Measurements from ENCODE around the gene WDFY2.
"Not testable (repeated sequence)": the region's sequence is repeated elsewhere in the genome, so short reads cannot be mapped to it uniquely, and the experiment has no call there.

Gene WDFY2

GRCh38 chr13:51639171-51639570 is 54.9 kb downstream of the WDFY2 start:
- H3K4me3 ChIP-seq (ENCODE audit: low read depth, low read length) = no peak overlapping the region
- TF ChIP-seq CTCF (IDR thresholded peaks at IDR 0.05; ENCODE audit: borderline replicate concordance, insufficient read depth, low read depth, low read length) = no peak

DNA sequence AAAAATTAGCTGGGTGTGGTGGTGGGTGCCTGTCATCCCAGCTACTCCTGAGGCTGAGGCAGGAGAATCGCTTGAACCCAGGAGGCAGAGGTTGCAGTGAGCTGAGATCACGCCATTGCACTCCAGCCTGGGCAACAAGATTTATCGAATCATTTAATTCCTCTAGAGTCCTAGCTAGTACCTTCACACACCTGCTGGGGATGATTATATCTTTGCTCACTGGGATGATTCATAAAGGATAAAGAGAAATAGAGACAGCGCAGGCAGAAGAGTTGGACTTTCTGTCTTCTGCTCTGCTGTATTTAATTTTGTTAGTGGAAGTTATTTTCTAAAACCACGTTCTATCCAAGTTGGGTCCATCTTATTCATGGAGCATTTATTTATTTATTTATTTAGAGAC is 56.4 kb downstream of the WDFY2 start:
- not testable (repeated sequence) for H3K4me3 ChIP-seq (ENCODE audit: low read depth, low read length)

GRCh38 chr13:51643105-51643881 is 59.0 kb downstream of the WDFY2 start:
- H3K4me3 ChIP-seq (ENCODE audit: low read depth, low read length) = no peak overlapping the region
- no peak for TF ChIP-seq CTCF (IDR thresholded peaks at IDR 0.05; ENCODE audit: borderline replicate concordance, insufficient read depth, low read depth, low read length)

DNA sequence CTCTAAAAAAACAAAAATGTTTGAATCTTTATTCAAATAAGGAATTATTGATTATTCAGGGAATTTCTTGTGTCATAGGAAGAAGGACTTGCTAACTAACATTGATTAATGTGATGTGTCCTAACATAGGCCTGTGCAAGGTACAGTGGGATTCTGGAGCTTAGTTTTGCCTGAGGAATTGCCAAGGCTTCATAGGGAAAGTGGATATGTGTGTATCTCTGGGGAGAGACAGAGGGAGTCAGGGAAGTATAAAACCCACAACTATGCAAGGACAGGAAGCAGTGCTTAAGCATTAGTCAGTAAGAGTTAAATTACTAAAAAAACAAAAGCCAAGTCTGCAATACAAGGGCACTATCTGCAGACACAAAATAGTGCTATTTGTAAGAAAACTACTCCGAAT is 59.6 kb downstream of the WDFY2 start:
- no peak overlapping the region for H3K4me3 ChIP-seq (ENCODE audit: low read depth, low read length)
- TF ChIP-seq CTCF (IDR thresholded peaks at IDR 0.05; ENCODE audit: borderline replicate concordance, insufficient read depth, low read depth, low read length) = no peak

GRCh38 chr13:51644654-51645053 is 60.4 kb downstream of the WDFY2 start:
- H3K4me3 ChIP-seq (ENCODE audit: low read depth, low read length) = no peak overlapping the region
- TF ChIP-seq CTCF (IDR thresholded peaks at IDR 0.05; ENCODE audit: borderline replicate concordance, insufficient read depth, low read depth, low read length) = no peak

GRCh38 chr13:51645154-51645650 is 60.9 kb downstream of the WDFY2 start:
- no peak overlapping the region for H3K4me3 ChIP-seq (ENCODE audit: low read depth, low read length)
- no peak for TF ChIP-seq CTCF (IDR thresholded peaks at IDR 0.05; ENCODE audit: borderline replicate concordance, insufficient read depth, low read depth, low read length)

DNA sequence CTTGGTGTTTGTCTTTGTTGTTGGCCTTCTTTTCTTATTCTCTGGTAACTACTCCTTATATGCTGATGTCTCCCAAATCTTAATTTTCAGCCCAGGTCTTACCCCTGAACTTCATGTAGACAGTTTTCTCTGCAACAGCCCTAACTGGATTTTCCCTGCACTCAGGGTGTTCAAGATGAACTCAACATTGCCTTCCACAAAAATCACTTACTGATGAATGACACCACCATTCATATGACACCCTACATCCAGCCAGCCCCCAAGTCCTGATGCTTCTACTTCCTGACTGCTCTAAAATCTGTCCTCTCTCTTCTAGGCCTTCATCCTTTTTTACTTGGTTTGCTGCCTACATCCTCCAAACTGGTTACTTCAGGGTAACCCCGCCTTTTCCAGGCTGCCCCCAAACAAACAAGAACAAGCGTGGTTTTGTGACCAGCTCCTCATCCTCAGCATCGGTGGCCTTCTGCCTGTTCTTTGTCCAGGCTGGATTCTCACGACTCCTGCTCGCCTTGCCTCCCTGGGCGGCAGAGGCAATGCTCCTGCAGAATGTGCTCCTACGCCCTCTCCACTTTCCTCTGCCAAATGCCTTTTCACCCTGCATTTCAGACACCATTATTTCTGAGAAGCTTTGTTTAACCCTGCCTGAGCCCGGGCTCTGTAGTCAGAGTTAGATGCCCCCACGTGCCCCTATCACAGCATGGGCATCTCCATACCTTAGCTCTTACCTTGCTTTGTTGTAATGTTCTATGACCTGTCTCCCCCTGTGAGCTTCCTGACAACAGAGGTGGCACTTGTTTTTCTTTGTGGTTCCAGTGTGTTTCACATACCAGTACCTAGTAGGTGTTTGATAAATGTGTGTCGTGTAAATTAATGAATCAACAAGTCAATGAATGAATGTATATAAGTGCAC is 61.8 kb downstream of the WDFY2 start:
- H3K4me3 ChIP-seq (ENCODE audit: low read depth, low read length) = no peak overlapping the region
- TF ChIP-seq CTCF (IDR thresholded peaks at IDR 0.05; ENCODE audit: borderline replicate concordance, insufficient read depth, low read depth, low read length) = no peak

Measured in GM12875 (cell line).